ENCODE data around the gene KRTAP5-2.

Gene KRTAP5-2

DNA sequence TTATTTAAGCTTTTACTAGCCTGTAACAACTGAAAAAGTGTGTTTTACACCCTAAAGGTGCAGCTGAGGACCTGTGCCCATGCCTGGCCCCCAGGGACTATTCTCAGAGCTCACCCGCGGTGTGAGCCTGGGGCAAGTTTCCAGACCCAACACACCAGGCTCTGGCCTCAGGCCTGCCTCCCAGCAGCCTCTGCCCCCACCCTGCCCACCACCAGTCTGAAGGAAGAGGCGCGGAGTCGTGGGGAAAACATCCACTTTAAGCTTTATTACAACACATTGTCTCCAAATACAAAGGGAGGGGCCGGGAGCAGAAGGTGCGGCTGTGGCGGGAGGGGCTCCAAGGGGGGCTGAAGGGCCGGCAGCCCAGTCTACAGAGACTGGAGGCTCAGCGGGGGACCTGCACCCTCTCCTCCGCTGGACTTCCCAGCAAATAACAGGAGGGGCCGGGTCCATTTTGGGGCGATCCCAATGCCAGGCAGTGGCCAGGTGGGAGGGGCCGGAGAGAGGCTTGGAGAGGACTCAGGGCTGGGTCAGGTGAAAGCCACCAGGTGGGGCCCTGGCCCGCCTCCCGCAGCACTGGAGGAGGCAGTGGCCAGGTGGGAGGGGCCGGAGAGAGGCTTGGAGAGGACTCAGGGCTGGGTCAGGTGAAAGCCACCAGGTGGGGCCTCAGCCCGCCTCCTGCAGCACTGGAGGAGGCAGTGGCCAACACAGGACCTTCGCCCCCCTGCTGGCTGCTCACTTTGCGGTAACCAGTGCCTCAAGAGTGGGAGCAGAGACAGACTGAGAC lies 44.1 kb downstream of the KRTAP5-2 start:
- DNase-seq, result no peak

DNA sequence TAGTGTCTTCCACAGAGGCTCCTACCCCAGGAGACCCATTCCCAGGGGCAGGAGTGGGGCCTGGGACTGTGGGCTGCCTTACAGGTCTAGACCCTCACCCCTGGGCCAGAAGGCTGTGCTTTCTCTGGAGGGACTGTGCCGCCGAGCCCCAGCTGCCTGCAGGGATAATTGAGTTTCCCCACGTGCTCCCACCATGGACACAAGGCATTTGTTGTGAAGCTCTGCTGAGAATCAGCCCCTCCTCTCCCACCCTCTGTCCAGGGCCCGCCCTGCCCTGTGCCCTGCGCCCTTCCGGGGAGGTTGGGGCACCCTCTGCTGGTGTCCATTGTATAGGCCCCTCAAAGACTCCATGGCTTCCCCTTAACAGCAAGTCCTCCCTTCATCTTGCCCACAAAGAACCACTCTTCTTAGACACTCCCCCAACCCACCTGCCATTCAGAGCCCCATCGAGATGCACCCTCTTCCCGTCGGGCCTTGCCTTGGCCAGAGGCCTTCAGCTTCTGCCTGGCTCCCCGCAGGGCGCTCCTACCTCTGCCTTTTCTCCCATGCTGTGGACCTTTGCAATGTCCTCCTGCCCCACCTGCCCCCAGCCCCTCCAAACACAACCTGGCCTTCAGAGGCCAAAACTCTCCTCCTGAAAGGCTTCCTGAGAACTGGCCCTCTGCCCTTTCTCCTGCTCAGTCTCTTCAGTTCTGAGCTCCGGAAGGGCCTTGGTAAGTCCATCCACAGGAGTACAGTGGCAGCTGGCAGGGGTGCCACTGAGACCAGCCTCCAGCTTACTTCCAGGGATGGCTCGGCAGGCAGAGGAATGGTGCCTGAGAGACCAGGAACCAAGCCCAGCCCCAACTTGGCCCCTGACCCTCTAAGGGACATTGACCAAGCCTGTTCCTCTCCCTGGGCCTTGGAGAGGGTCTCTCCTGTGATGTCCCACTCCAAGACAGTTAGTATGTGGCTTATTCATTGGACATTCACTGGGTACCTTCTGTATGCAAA lies 48.5 kb downstream of the KRTAP5-2 start:
- DNase-seq, result no peak

DNA sequence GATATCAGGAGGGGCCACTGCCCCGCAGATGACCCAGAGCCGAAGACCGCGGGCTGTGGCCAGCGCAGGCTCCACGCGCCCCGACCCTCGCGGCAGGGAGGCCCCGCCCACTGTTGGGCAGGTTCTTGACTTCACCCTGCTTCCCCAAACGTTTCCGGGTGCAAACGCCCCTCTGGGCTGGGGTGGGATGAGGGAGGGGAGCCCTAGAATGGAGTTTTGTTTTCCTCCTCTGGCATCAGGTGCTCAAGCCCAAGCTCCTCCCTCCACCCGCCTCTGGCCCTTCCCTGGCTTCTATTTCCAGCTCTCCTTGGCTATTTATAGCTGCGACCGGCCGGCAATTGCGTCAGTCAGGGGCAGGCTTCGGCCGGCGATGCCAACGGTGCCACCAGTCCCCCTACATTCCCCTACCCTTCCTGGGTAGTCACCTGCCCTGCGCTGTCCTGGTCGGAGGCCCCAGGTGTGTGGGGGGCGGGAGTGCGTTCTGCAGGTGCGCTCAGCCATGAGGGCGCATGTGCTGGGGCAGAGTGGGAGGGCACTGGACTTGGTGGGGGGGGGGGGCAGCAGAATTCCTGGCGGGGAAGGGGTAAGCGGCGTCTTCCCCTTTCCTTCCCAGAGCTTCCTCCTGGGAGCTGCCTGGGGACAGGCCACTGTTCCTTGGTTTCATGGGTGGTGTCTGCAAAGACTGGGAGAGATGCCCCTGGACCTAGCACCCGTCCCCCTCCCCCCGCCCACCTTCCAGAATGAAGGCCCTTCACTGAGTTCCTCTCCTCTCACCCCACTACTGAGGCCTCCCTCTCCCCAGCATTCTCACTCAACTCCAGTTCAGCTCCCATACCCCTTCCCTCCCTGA lies 49.6 kb downstream of the KRTAP5-2 start:
- no peak for DNase-seq

DNA sequence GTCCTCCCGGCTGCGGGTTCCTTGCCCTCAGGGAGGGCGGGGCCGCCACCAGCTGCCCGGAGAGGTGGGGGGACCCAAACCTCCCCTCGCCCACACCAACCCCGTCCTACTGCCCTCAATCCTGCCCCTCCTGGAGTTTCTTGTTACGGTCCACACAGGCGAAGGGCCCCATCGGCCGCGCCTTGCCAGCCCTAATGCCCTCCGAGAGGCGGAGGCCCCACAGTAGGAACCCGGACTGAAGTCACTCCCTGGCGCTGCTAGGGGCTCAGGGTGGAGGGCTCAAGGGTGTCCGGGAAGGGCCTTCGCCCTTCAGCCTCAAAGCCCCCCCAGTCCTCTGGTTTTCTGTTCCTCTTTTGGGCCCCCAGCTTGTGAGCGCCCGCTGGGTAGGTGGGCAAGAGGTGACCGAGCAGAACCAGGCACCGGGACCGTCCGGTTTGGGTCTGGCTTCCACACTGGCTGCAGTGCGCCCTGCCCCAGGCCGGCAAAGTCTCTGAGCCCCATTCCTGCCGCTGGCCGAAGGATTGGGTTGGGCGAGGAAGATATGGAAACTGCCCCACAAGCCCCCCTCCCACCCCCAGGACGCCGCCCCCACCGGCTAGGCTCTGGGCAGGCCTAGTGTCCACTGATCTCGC lies 50.5 kb downstream of the KRTAP5-2 start:
- DNase-seq, result no peak

Data from T1000 (cell line).